ENCODE data around the gene SURF1.

The SURF1 gene

GRCh38 chr9:133349965-133350616 lies 6.2 kb downstream of the SURF1 start:
- intact Hi-C loops (cut with DNase I) = loop anchor here (10.0 kb wide), 2 partner anchors 65 to 125 kb away; partner anchors contain the start of genes REXO4 and SLC2A6
- DNase-seq = no peak

GRCh38 chr9:133348718-133349573 lies 7.3 kb downstream of the SURF1 start:
- DNase-seq = no peak
- intact Hi-C loops (cut with DNase I) = no loop called here

- DNase-seq = peak; percentile 76 to 97 (median 92)
- intact Hi-C loops (cut with DNase I) = no loop called here
These were observed 8.1 kb downstream of the SURF1 start, which contains the start of the genes MED22 and RPL7A for GRCh38 chr9:133347985-133348717. Gene MED22, minus strand, starts transcription at chr9:133348131. Its CDS starts 1,469 bp downstream, at chr9:133346662. Gene RPL7A, plus strand, starts transcription at chr9:133348218. Its CDS starts 26 bp downstream, at chr9:133348244.

- DNase-seq = peak in 6 of 42 donors; percentile 12 to 38 (median 22)
- intact Hi-C loops (cut with DNase I) = no loop called here
These were observed 8.7 kb downstream of the SURF1 start for GRCh38 chr9:133347515-133347984.

- no peak for DNase-seq
- intact Hi-C loops (cut with DNase I) = no loop called here
These were observed 10.1 kb downstream of the SURF1 start for GRCh38 chr9:133346021-133346785.

GRCh38 chr9:133345596-133345995 lies 10.7 kb downstream of the SURF1 start:
- intact Hi-C loops (cut with DNase I) = no loop called here
- no peak for DNase-seq

- intact Hi-C loops (cut with DNase I) = no loop called here
- DNase-seq = no peak
These were observed 11.3 kb downstream of the SURF1 start for GRCh38 chr9:133344979-133345378.

- intact Hi-C loops (cut with DNase I) = no loop called here
- no peak for DNase-seq
These were observed 12.2 kb downstream of the SURF1 start for GRCh38 chr9:133344071-133344470.

GRCh38 chr9:133342570-133342969 lies 13.7 kb downstream of the SURF1 start:
- intact Hi-C loops (cut with DNase I) = no loop called here
- no peak for DNase-seq

GRCh38 chr9:133342069-133342406 lies 14.2 kb downstream of the SURF1 start:
- intact Hi-C loops (cut with DNase I) = no loop called here
- no peak for DNase-seq

- intact Hi-C loops (cut with DNase I) = no loop called here
- peak in 30 of 42 donors; percentile 15 to 67 (median 46) for DNase-seq
These were observed 14.8 kb downstream of the SURF1 start for GRCh38 chr9:133341369-133342068.

- peak in 5 of 42 donors; percentile 30 to 45 (median 37) for DNase-seq
- intact Hi-C loops (cut with DNase I) = no loop called here
These were observed 15.4 kb downstream of the SURF1 start for GRCh38 chr9:133340916-133341315.

GRCh38 chr9:133340256-133340655 lies 16.0 kb downstream of the SURF1 start:
- intact Hi-C loops (cut with DNase I) = no loop called here
- DNase-seq = no peak

- intact Hi-C loops (cut with DNase I) = no loop called here
- DNase-seq = no peak
These were observed 16.6 kb downstream of the SURF1 start for GRCh38 chr9:133339641-133340040.

GRCh38 chr9:133335924-133336811 lies 20.1 kb downstream of the SURF1 start, which contains the start of gene SURF6:
Gene SURF6, minus strand, starts transcription at chr9:133336188. Its CDS starts 56 bp downstream, at chr9:133336132.
- DNase-seq = peak; percentile 75 to 97 (median 93)
- intact Hi-C loops (cut with DNase I) = no loop called here

- DNase-seq = peak in 4 of 42 donors; percentile 1 to 21 (median 8)
- intact Hi-C loops (cut with DNase I) = loop anchor here (5.0 kb wide), 1 partner anchor 153 kb away; no protein-coding TSS in a partner anchor
These were observed 21.4 kb downstream of the SURF1 start for GRCh38 chr9:133334888-133335287.

- peak in 4 of 42 donors; percentile 2 to 10 (median 5) for DNase-seq
- intact Hi-C loops (cut with DNase I) = loop anchor here (5.0 kb wide), 1 partner anchor 152 kb away; no protein-coding TSS in a partner anchor
These were observed 22.1 kb downstream of the SURF1 start for GRCh38 chr9:133334161-133334560.
